MM.1S (cell line): ENCODE measurements around the gene MORN4.

Experiments used
- DNase-seq: peaks from one replicate; pipeline ENCODE4 v3.0.0-alpha.2; 2015
- H2AFZ ChIP-seq: fragments of 300-600 bp; sonication (generic); 2 replicates; pipeline ENCODE4 v1.6.0; 2016; ENCODE audit warnings: antibody characterized with exemption, low read length
- H3F3A ChIP-seq: fragments of 300-600 bp; sonication (generic); 2 replicates; pipeline ENCODE4 v1.6.1; 2016; ENCODE audit warnings: mild to moderate bottlenecking, antibody characterized with exemption, low read length, moderate library complexity, mixed read lengths; ENCODE audit not compliant: insufficient read depth
- H3K27ac ChIP-seq: fragments of 300-600 bp; sonication (generic); 2 replicates; pipeline ENCODE4 v1.5.1; 2016; ENCODE audit warnings: mild to moderate bottlenecking, low read length
- H3K27me3 ChIP-seq: fragments of 300-600 bp; sonication (generic); replicated peaks from 2 replicates; pipeline ENCODE4 v1.6.0; 2016; ENCODE audit warnings: low read length; ENCODE audit not compliant: insufficient read depth
- H3K36me3 ChIP-seq: fragments of 300-600 bp; sonication (generic); replicated peaks from 2 replicates; pipeline ENCODE4 v1.6.1; 2016; ENCODE audit warnings: mild to moderate bottlenecking, low read length, mixed read lengths; ENCODE audit not compliant: insufficient read depth
- H3K4me1 ChIP-seq: fragments of 300-600 bp; sonication (generic); 2 replicates; pipeline ENCODE4 v1.6.1; 2016; ENCODE audit warnings: low read length, mixed read lengths
- H3K4me2 ChIP-seq: fragments of 300-600 bp; sonication (generic); 2 replicates; pipeline ENCODE4 v1.6.0; 2016; ENCODE audit warnings: low read depth, low read length
- H3K4me3 ChIP-seq: fragments of 300-600 bp; sonication (generic); 2 replicates; pipeline ENCODE4 v1.5.1; 2016; ENCODE audit warnings: low read length, mixed read lengths
- H3K79me2 ChIP-seq: fragments of 300-600 bp; sonication (generic); 2 replicates; pipeline ENCODE4 v1.6.1; 2016; ENCODE audit warnings: mixed run types, low read length, mixed read lengths
- H3K9ac ChIP-seq: fragments of 300-600 bp; sonication (generic); 2 replicates; pipeline ENCODE4 v1.6.1; 2016; ENCODE audit warnings: low read length, mixed read lengths
- H3K9me2 ChIP-seq: fragments of 300-600 bp; sonication (generic); replicated peaks from 2 replicates; pipeline ENCODE4 v1.6.1; 2016; ENCODE audit warnings: mild to moderate bottlenecking, low read length, mixed read lengths; ENCODE audit not compliant: insufficient read depth
- H3K9me3 ChIP-seq: fragments of 300-600 bp; sonication (generic); replicated peaks from 2 replicates; pipeline ENCODE4 v1.6.1; 2016; ENCODE audit warnings: mild to moderate bottlenecking, low read length, mixed read lengths; ENCODE audit not compliant: insufficient read depth
- H4K20me1 ChIP-seq: fragments of 300-600 bp; sonication (generic); 2 replicates; pipeline ENCODE4 v1.6.1; 2016; ENCODE audit warnings: mild to moderate bottlenecking, low read length, moderate library complexity, mixed read lengths; ENCODE audit not compliant: insufficient read depth
- EZH2 ChIP-seq: fragments of 300-600 bp; sonication (generic); optimal IDR thresholded peaks from 2 replicates; pipeline ENCODE3; 2017; ENCODE audit warnings: low read depth, mild to moderate bottlenecking, antibody characterized with exemption, low read length, mixed read lengths
- EZH2phosphoT487 ChIP-seq: fragments of 300-600 bp; sonication (generic); IDR thresholded peaks from 2 replicates; pipeline ENCODE4 v1.6.1; 2018; ENCODE audit warnings: antibody characterized with exemption, low read length
- TF ChIP-seq, protein P1 (sequence below): fragments of 300-600 bp; sonication (generic); IDR thresholded peaks from 2 replicates; pipeline ENCODE4 v1.5.1; 2016; ENCODE audit warnings: antibody characterized with exemption, low read length, mixed read lengths

Gene MORN4

DNA sequence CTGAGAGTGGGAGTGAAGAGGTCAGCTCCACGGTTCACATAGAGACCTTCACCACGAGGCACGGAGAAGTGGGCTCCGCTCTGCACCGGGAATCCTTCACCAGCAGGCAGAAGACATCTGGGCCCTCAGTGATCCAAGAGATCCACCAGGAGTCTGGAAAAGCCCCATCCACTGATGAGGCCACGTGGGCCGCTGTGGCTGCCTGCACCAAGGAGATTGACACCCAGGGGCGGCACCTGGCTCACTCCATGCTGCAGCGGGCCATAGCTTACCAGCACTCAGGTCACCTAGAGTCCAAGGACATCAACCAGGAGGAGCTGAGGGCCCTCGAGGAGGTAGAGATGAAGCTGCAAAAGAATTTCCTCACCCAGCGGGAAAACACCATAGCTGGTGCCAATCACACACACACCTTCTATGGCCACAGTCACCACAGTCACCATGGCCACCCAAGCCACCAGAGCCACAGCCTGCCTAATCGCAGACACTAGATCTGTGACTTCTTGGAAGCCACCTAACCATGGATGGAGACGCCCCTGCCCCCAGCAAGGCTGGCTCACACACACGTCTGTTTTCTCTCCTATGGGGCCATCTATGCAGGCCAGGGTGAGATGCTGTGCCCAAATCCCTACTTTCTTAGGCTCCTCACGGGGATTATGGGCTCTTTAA lies 43.1 kb downstream of the MORN4 start:
- H3K4me3 ChIP-seq, result no peak overlapping the region
- no peaks in the 10 kb centered on the region for H3K4me1 ChIP-seq
- H3K79me2 ChIP-seq, result no peaks in the 10 kb centered on the region
- H3K9ac ChIP-seq, result no peak overlapping the region
- TF ChIP-seq EZH2, result no peak
- TF ChIP-seq EZH2phosphoT487, result no peak
- TF ChIP-seq, protein P1, sequence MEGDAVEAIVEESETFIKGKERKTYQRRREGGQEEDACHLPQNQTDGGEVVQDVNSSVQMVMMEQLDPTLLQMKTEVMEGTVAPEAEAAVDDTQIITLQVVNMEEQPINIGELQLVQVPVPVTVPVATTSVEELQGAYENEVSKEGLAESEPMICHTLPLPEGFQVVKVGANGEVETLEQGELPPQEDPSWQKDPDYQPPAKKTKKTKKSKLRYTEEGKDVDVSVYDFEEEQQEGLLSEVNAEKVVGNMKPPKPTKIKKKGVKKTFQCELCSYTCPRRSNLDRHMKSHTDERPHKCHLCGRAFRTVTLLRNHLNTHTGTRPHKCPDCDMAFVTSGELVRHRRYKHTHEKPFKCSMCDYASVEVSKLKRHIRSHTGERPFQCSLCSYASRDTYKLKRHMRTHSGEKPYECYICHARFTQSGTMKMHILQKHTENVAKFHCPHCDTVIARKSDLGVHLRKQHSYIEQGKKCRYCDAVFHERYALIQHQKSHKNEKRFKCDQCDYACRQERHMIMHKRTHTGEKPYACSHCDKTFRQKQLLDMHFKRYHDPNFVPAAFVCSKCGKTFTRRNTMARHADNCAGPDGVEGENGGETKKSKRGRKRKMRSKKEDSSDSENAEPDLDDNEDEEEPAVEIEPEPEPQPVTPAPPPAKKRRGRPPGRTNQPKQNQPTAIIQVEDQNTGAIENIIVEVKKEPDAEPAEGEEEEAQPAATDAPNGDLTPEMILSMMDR, result no peak
- no peak overlapping the region for H3K27ac ChIP-seq
- H3K36me3 ChIP-seq, result no peaks in the 10 kb centered on the region
- H4K20me1 ChIP-seq, result no peaks in the 10 kb centered on the region
- no peaks in the 10 kb centered on the region for H3K9me2 ChIP-seq
- no peak overlapping the region for H3K4me2 ChIP-seq
- H3K27me3 ChIP-seq, result no peaks in the 10 kb centered on the region
- H3F3A ChIP-seq, result no peaks in the 10 kb centered on the region
- H3K9me3 ChIP-seq, result no peaks in the 10 kb centered on the region
- no peak for DNase-seq
- H2AFZ ChIP-seq, result no peak overlapping the region

DNA sequence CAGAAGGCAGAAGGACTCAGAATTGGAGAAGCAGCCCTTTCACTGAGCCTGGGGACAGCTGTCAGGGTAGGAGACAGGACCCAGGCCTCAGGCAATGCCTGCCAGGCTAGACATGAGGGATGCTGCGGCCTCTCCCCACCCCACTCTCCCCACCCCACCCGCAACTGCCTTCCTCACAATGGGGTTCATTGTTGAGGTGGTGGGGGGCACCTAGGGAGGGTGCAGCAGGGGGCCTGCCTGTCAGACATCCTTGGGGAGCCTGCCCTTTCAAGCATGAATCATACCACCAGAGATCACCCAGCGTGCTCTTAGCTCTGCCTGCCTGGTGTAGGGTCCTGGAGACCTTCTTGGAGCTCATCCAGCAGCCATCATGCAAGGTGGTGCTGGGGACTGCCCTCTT lies 43.8 kb downstream of the MORN4 start, which contains the start of gene C10orf62:
C10orf62 (plus strand) TSS at position 243 of the 400 bp plus-strand sequence. CDS start 177 bp downstream, outside the sequence.
- no peak for TF ChIP-seq EZH2
- TF ChIP-seq, protein P1, result no peak
- TF ChIP-seq EZH2phosphoT487, result no peak
- no peak for DNase-seq

DNA sequence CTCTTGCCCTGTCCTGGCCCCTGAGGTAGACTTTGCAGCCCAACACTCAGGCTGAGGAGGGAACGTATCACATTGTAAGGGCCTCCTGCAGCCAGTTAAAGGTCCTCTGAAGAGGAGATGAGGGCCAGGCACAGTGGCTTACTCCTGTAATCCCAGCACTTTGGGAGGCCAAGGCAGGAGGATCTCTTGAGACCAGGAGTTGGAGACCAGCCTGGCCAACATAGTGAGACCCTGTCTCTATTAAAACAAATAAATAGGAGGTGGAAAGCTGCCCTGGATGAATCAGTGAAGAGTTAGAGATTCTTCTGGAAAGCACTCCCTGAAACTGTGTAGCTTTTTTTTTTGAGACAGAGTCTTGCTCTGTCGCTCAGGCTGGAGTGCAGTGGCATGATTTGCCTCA lies 46.1 kb downstream of the MORN4 start:
- Histone ChIP-seq H3K9me2 (no peaks in the 10 kb centered on the region), H3K4me1 (no peaks in the 10 kb centered on the region), H3K79me2 (no peaks in the 10 kb centered on the region), H3K27ac (no peak overlapping the region), H3K9ac (no peak overlapping the region), H3K4me2 (no peak overlapping the region), H3F3A (no peaks in the 10 kb centered on the region), H3K9me3 (no peaks in the 10 kb centered on the region), H4K20me1 (no peaks in the 10 kb centered on the region), H3K4me3 (no peak overlapping the region), H3K27me3 (no peaks in the 10 kb centered on the region), H3K36me3 (no peaks in the 10 kb centered on the region), H2AFZ (no peak overlapping the region)
- TF ChIP-seq EZH2phosphoT487 (no peak), EZH2 (no peak)
- TF ChIP-seq, protein P1, result no peak
- no peak for DNase-seq

More for the DNA sequence above, 43.8 kb downstream of the MORN4 start, which contains the start of gene C10orf62:
- Histone ChIP-seq H3K4me2 (no peak within 1 kb of the TSS), H3K9me2 (no peaks in the 10 kb centered on the region), H2AFZ (no peak within 1 kb of the TSS), H3K4me1 (no peaks in the 10 kb centered on the region), H3K27ac (no peak within 1 kb of the TSS), H3F3A (no peaks in the 10 kb centered on the region), H3K36me3 (no peaks in the 10 kb centered on the region), H3K4me3 (no peak within 1 kb of the TSS), H3K79me2 (no peaks in the 10 kb centered on the region), H3K9me3 (no peaks in the 10 kb centered on the region), H4K20me1 (no peaks in the 10 kb centered on the region), H3K27me3 (no peaks in the 10 kb centered on the region), H3K9ac (no peak within 1 kb of the TSS)
